ENCODE data around the gene GEMIN4. TPM values are rescaled to one million over a fixed set of nuclear protein-coding genes. Genes with fewer than 3 reads are reported as not detected.

The GEMIN4 gene
- total RNA-seq, 1 donor from 2014 or later, result 35.8 TPM

GRCh38 chr17:742147-742793 is 9.8 kb downstream of the GEMIN4 start:
- Mint-ChIP-seq H3K27me3 (ENCODE audit: low read depth) (no peaks in the 10 kb centered on the region), H3K4me1 (no peaks in the 10 kb centered on the region), H3K36me3 (peaks cover 30% of the 10 kb centered on the region), H3K27ac (no peak overlapping the region), H3K4me3 (no peak overlapping the region), H3K9me3 (no peaks in the 10 kb centered on the region)
- no peak for TF ChIP-seq CTCF (IDR thresholded peaks at IDR 0.05; ENCODE audit: unreplicated experiment)
- no peak for DNase-seq (ENCODE audit: low spot score in 2 of 2, unreplicated experiment in 2 of 2)

- no peaks in the 10 kb centered on the region for H3K9me3 Mint-ChIP-seq
- TF ChIP-seq CTCF (IDR thresholded peaks at IDR 0.05; ENCODE audit: unreplicated experiment), result no peak
- no peaks in the 10 kb centered on the region for H3K4me1 Mint-ChIP-seq
- no peaks in the 10 kb centered on the region for H3K27me3 Mint-ChIP-seq (ENCODE audit: low read depth)
- peaks cover 27% of the 10 kb centered on the region for H3K36me3 Mint-ChIP-seq
- H3K27ac Mint-ChIP-seq, result no peak overlapping the region
- no peak for DNase-seq (ENCODE audit: low spot score in 2 of 2, unreplicated experiment in 2 of 2)
- no peak overlapping the region for H3K4me3 Mint-ChIP-seq
Observed at GRCh38 chr17:740240-741017, 11.6 kb downstream of the GEMIN4 start.

GRCh38 chr17:737561-738113 is 14.4 kb downstream of the GEMIN4 start:
- H3K36me3 Mint-ChIP-seq, result peaks cover 20% of the 10 kb centered on the region
- H3K4me1 Mint-ChIP-seq, result peaks cover 14% of the 10 kb centered on the region
- H3K27me3 Mint-ChIP-seq (ENCODE audit: low read depth), result no peaks in the 10 kb centered on the region
- no peak for DNase-seq (ENCODE audit: low spot score in 2 of 2, unreplicated experiment in 2 of 2)
- H3K4me3 Mint-ChIP-seq, result no peak overlapping the region
- no peaks in the 10 kb centered on the region for H3K9me3 Mint-ChIP-seq
- no peak overlapping the region for H3K27ac Mint-ChIP-seq
- TF ChIP-seq CTCF (IDR thresholded peaks at IDR 0.05; ENCODE audit: unreplicated experiment), result no peak

GRCh38 chr17:733743-734142 is 18.3 kb downstream of the GEMIN4 start:
- TF ChIP-seq CTCF (IDR thresholded peaks at IDR 0.05; ENCODE audit: unreplicated experiment), result no peak
- H3K4me1 Mint-ChIP-seq, result peaks cover 14% of the 10 kb centered on the region
- DNase-seq (ENCODE audit: low spot score in 2 of 2, unreplicated experiment in 2 of 2), result no peak
- H3K27ac Mint-ChIP-seq, result peak overlapping the region; percentile 87
- H3K36me3 Mint-ChIP-seq, result peaks cover 9% of the 10 kb centered on the region
- no peaks in the 10 kb centered on the region for H3K27me3 Mint-ChIP-seq (ENCODE audit: low read depth)
- no peaks in the 10 kb centered on the region for H3K9me3 Mint-ChIP-seq
- peak overlapping the region; percentile 83 for H3K4me3 Mint-ChIP-seq

- Mint-ChIP-seq H3K9me3 (no peaks in the 10 kb centered on the region), H3K4me3 (peak overlapping the region; percentile 83), H3K4me1 (peaks cover 14% of the 10 kb centered on the region), H3K27ac (peak overlapping the region; percentile 87), H3K36me3 (peaks cover 7% of the 10 kb centered on the region), H3K27me3 (ENCODE audit: low read depth) (no peaks in the 10 kb centered on the region)
- no peak for TF ChIP-seq CTCF (IDR thresholded peaks at IDR 0.05; ENCODE audit: unreplicated experiment)
- peak; percentile 31 to 65 for DNase-seq (ENCODE audit: low spot score in 2 of 2, unreplicated experiment in 2 of 2)
Observed at GRCh38 chr17:732902-733720, 19.0 kb downstream of the GEMIN4 start.
